Thyroid gland (tissue), 4 donors: ENCODE measurements around the gene CSH1.

Experiments
- POLR2A ChIP-seq, 2 donors: fragments of 450-650 bp; IDR thresholded peaks; one replicate each; pipeline ENCODE4 v1.6.1; 2017; ENCODE audit warnings: antibody characterized with exemption in 2 of 2, mild to moderate bottlenecking in 2 of 2, moderate library complexity in 1 of 2
- TF ChIP-seq, protein P1 (sequence below), 6 experiments: fragments of 200-600 bp in 3 of 6; fragments of 450-650 bp in 3 of 6; sonication (generic) in 3 of 6; IDR thresholded peaks; one replicate each; pipeline ENCODE4 v1.5.1; 2016 to 2019; ENCODE audit warnings: antibody characterized with exemption in 6 of 6, mild to moderate bottlenecking in 2 of 6, inconsistent platforms in 1 of 6, moderate library complexity in 1 of 6

DNA sequence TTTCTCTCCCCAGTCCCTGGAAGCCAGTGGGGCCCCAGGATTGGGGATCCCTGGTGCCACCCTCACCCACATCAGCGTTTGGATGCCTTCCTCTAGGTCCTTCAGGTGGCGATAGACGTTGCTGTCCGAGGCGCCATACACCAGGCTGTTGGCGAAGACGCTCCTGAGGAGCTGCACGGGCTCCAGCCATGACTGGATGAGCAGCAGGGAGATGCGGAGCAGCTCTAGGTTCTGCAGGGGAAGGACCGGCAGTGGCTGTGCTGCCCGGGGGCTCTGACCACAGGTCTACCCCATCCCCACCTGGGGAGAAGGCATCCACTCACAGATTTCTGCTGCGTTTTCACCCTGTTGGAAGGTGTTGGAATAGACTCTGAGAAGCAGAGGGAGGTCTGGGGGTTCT is 15.7 kb downstream of the CSH1 start:
- no peak for TF ChIP-seq POLR2A (IDR thresholded peaks at IDR 0.05)
- TF ChIP-seq, protein P1, sequence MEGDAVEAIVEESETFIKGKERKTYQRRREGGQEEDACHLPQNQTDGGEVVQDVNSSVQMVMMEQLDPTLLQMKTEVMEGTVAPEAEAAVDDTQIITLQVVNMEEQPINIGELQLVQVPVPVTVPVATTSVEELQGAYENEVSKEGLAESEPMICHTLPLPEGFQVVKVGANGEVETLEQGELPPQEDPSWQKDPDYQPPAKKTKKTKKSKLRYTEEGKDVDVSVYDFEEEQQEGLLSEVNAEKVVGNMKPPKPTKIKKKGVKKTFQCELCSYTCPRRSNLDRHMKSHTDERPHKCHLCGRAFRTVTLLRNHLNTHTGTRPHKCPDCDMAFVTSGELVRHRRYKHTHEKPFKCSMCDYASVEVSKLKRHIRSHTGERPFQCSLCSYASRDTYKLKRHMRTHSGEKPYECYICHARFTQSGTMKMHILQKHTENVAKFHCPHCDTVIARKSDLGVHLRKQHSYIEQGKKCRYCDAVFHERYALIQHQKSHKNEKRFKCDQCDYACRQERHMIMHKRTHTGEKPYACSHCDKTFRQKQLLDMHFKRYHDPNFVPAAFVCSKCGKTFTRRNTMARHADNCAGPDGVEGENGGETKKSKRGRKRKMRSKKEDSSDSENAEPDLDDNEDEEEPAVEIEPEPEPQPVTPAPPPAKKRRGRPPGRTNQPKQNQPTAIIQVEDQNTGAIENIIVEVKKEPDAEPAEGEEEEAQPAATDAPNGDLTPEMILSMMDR (IDR thresholded peaks at IDR 0.05): no peak
